Astrocyte (in vitro differentiated cells and primary cell): ENCODE measurements around the gene GGT5. TPM values are rescaled to one million over a fixed set of nuclear protein-coding genes. Genes with fewer than 3 reads are reported as not detected.
"Not testable (repeated sequence)": the region's sequence is repeated elsewhere in the genome, so short reads cannot be mapped to it uniquely, and the experiment has no call there.

Experiments used
- DNase-seq: peaks from one replicate; pipeline ENCODE4 v3.0.0-alpha.2; 2010; ENCODE audit warnings: low read depth
- FAIRE-seq: peaks from 2 replicates; lab custom pipeline; 2011; peaks lifted over from hg19 to GRCh38; lab: Jason Lieb, UNC
- H2AFZ ChIP-seq: 2 replicates; pipeline ENCODE4 v1.6.0; 2012; ENCODE audit warnings: low read depth, low read length, inconsistent platforms
- H3K27ac ChIP-seq: 2 replicates; pipeline ENCODE4 v1.5.1; 2011; ENCODE audit warnings: low read depth, low read length, inconsistent platforms
- H3K27me3 ChIP-seq: 2 replicates; pipeline ENCODE4 v1.6.0; 2011; ENCODE audit warnings: low read length, inconsistent platforms; ENCODE audit not compliant: insufficient read depth
- H3K36me3 ChIP-seq: 2 replicates; pipeline ENCODE4 v1.5.1; 2011; ENCODE audit warnings: low read length, inconsistent platforms; ENCODE audit not compliant: insufficient read depth
- H3K4me1 ChIP-seq: 2 replicates; pipeline ENCODE4 v1.5.1; 2011; ENCODE audit warnings: low read length, inconsistent platforms; ENCODE audit not compliant: insufficient read depth
- H3K4me2 ChIP-seq: 2 replicates; pipeline ENCODE4 v1.6.0; 2012; ENCODE audit warnings: low read length, inconsistent platforms
- H3K4me3 ChIP-seq: 2 replicates; pipeline ENCODE4 v1.5.1; 2011; ENCODE audit warnings: low read depth, mild to moderate bottlenecking, low read length, inconsistent platforms; ENCODE audit not compliant: insufficient read depth
- H3K79me2 ChIP-seq: 2 replicates; pipeline ENCODE4 v1.6.0; 2012; ENCODE audit warnings: mild to moderate bottlenecking, low read length, inconsistent platforms; ENCODE audit not compliant: insufficient read depth
- H3K9ac ChIP-seq: 2 replicates; pipeline ENCODE4 v1.6.0; 2012; ENCODE audit warnings: mild to moderate bottlenecking, low read length, inconsistent platforms
- H3K9me3 ChIP-seq: 2 replicates; pipeline ENCODE4 v1.5.1; 2012; ENCODE audit warnings: low read depth, mild to moderate bottlenecking, low read length, inconsistent platforms; ENCODE audit not compliant: insufficient read depth
- H4K20me1 ChIP-seq: 2 replicates; pipeline ENCODE4 v1.6.0; 2012; ENCODE audit warnings: low read length, inconsistent platforms; ENCODE audit not compliant: insufficient read depth
- H3K27ac Mint-ChIP-seq: one replicate; pipeline ENCODE4 v1.8.0; 2021; ENCODE audit warnings: mild to moderate bottlenecking, mixed read lengths; ENCODE audit not compliant: unreplicated experiment
- H3K27me3 Mint-ChIP-seq: one replicate; pipeline ENCODE4 v1.8.0; 2021; ENCODE audit warnings: low read depth, mixed read lengths; ENCODE audit not compliant: unreplicated experiment
- H3K36me3 Mint-ChIP-seq: one replicate; pipeline ENCODE4 v1.8.0; 2021; ENCODE audit warnings: low read depth, mixed read lengths; ENCODE audit not compliant: unreplicated experiment
- H3K4me1 Mint-ChIP-seq: one replicate; pipeline ENCODE4 v1.8.0; 2021; ENCODE audit warnings: low read depth, mixed read lengths; ENCODE audit not compliant: unreplicated experiment
- H3K4me3 Mint-ChIP-seq: one replicate; pipeline ENCODE4 v1.8.0; 2021; ENCODE audit warnings: mild to moderate bottlenecking, moderate library complexity, mixed read lengths; ENCODE audit not compliant: unreplicated experiment
- H3K9me3 Mint-ChIP-seq: one replicate; pipeline ENCODE4 v1.8.0; 2021; ENCODE audit warnings: mild to moderate bottlenecking, mixed read lengths; ENCODE audit not compliant: unreplicated experiment
- EZH2 ChIP-seq: IDR thresholded peaks from 2 replicates; pipeline ENCODE4 v1.6.1; 2012; ENCODE audit warnings: mild to moderate bottlenecking, low read length, inconsistent platforms; ENCODE audit not compliant: insufficient read depth
- total RNA-seq: library from RNA; stranded (reverse); gene quantifications from 2 replicates; pipeline ENCODE4 v1.2.1, GENCODE V29; 2021
- TF ChIP-seq, protein P1 (sequence below): IDR thresholded peaks from 2 replicates; pipeline ENCODE4 v1.5.1; 2011; ENCODE audit warnings: low read depth, mild to moderate bottlenecking, inconsistent platforms, low read length, moderate library complexity; ENCODE audit not compliant: insufficient read depth

Gene GGT5
- total RNA-seq, 1 donor from 2014 or later: 0.64 TPM

DNA sequence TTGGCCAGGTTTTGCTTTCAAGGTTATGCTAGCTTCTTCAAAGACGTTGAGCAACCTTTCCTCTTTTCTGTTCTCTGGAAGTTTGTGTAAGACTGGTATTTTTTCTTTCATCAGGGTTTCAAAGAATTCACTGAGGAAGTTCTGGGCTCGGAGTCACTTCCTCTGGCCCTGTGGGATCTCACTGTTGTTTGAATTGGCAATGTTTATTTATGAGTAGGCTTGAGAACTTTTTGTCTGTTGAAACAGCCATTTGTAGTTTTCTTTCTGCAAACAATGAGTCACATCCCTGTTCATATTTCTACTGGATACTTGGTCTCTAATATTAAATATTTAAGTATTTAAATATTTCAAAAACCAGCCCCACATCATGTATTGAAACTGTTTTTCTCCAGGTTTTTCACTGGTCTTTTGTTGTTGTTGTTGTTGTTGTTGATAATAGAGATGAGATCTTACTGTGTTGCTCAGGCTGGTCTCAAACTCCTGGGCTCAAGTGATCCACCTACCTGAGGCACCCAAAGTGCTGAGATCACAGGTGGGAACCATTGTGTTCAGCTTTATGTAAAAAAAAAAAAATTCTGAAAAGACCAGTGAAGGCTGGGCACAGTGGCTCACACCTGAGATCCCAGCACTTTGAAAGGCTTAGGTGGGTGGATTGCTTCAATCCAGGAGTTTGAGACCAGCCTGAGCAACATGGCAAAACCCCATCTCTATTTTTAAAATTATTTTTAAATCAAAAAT, 36.7 kb downstream of the GGT5 start:
- TF ChIP-seq EZH2: no peak
- H3K9me3 Mint-ChIP-seq: peaks cover 2% of the 10 kb centered on the region
- peak overlapping the region; percentile 88 for H3K27ac ChIP-seq
- peak overlapping the region; percentile 66 for H3K9ac ChIP-seq
- no peaks in the 10 kb centered on the region for H3K79me2 ChIP-seq
- H3K36me3 ChIP-seq: no peaks in the 10 kb centered on the region
- H3K36me3 Mint-ChIP-seq: no peaks in the 10 kb centered on the region
- peaks cover 28% of the 10 kb centered on the region for H3K4me1 ChIP-seq
- peak overlapping the region; percentile 90 for H3K27ac Mint-ChIP-seq
- H3K4me3 Mint-ChIP-seq: no peak overlapping the region
- no peaks in the 10 kb centered on the region for H3K27me3 ChIP-seq
- H3K4me3 ChIP-seq: no peak overlapping the region
- peaks cover 27% of the 10 kb centered on the region for H3K4me1 Mint-ChIP-seq
- peak overlapping the region; percentile 77 for H3K4me2 ChIP-seq
- DNase-seq (peak; percentile 99), FAIRE-seq (peak; percentile 47)
- H4K20me1 ChIP-seq: no peaks in the 10 kb centered on the region
- no peak overlapping the region for H2AFZ ChIP-seq
- no peaks in the 10 kb centered on the region for H3K27me3 Mint-ChIP-seq
- H3K9me3 ChIP-seq: no peaks in the 10 kb centered on the region

DNA sequence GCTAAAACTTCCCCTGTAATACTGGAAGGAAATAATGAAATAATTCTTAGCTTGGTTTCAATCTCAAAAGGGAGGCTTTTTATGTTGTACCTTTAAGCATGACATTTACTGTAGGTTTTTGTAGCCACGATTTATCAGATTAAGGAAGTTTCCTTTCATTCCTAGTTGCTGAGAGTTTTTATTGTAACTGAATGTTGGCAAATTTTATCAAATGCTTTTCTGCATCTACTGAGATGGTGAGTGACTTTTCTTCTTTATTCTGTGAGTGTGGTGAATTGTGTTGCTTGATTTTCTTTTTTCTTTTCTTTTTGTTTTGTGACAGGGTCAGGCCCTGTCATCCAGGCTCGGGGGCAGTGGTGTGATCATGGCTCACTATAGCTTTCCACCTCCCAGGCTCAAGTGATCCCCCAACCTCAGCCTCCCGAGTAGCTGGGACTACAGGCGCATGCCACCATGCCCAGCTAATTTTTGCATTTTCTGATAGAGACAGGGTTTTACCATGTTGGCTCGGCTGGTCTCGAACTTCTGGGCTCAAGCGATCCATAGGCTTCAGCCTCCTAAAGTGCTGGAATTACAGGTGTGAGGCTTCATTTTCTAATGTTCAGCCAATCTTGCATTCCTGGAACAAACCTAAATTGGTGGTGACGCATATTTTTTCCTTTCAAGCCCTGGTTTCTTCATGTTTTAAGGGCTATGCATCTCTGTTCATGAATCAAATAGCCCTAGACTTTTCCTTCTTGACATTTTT, 37.4 kb downstream of the GGT5 start:
- H3K36me3 ChIP-seq: no peaks in the 10 kb centered on the region
- peaks cover 28% of the 10 kb centered on the region for H3K4me1 ChIP-seq
- Mint-ChIP-seq H3K27ac (peak overlapping the region; percentile 90), H3K4me1 (peaks cover 27% of the 10 kb centered on the region), H3K9me3 (peaks cover 2% of the 10 kb centered on the region), H3K27me3 (no peaks in the 10 kb centered on the region), H3K36me3 (no peaks in the 10 kb centered on the region), H3K4me3 (no peak overlapping the region)
- no peaks in the 10 kb centered on the region for H3K79me2 ChIP-seq
- FAIRE-seq (no peak), DNase-seq (peak; percentile 25)
- no peaks in the 10 kb centered on the region for H3K9me3 ChIP-seq
- TF ChIP-seq, protein P1, sequence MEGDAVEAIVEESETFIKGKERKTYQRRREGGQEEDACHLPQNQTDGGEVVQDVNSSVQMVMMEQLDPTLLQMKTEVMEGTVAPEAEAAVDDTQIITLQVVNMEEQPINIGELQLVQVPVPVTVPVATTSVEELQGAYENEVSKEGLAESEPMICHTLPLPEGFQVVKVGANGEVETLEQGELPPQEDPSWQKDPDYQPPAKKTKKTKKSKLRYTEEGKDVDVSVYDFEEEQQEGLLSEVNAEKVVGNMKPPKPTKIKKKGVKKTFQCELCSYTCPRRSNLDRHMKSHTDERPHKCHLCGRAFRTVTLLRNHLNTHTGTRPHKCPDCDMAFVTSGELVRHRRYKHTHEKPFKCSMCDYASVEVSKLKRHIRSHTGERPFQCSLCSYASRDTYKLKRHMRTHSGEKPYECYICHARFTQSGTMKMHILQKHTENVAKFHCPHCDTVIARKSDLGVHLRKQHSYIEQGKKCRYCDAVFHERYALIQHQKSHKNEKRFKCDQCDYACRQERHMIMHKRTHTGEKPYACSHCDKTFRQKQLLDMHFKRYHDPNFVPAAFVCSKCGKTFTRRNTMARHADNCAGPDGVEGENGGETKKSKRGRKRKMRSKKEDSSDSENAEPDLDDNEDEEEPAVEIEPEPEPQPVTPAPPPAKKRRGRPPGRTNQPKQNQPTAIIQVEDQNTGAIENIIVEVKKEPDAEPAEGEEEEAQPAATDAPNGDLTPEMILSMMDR: no peak
- peak overlapping the region; percentile 77 for H3K4me2 ChIP-seq
- peak overlapping the region; percentile 88 for H3K27ac ChIP-seq
- no peak overlapping the region for H3K4me3 ChIP-seq
- no peak overlapping the region for H2AFZ ChIP-seq
- H4K20me1 ChIP-seq: no peaks in the 10 kb centered on the region
- no peaks in the 10 kb centered on the region for H3K27me3 ChIP-seq
- peak overlapping the region; percentile 66 for H3K9ac ChIP-seq

DNA sequence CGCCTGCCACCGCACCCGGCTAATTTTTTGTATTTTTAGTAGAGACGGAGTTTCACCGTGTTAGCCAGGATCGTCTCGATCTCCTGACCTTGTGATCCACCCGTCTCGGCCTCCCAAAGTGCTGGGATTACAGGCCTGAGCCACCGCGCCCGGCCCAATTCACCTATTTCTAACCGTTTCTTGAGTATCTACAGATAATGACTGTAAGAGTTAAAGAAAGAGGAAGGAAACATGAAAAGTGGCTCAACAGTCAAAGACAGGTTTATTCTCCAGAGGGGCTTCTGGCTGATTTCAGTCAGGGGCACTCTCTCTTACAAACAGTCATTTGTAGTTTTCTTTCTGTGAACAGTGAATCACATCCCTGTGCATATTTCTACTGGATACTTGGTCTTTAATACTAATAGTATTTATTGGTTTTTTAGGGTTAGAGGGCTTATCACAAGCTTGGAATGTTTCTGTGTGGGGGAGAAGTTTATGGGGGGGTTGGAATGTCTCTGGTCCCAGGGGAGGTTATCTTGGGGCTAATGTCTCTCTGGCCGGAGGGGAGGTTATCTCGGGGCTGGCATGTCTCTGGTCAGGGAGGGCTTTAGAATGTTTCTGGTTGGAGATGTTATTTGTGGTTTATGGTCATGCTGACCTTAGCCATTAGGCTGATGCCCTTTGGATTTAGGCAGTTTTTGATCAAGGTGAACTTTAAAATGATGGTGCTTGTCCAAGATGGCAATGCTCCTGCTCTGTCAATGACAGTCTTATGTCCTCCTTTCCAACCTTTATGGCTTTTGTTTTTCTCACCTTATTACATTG, 38.2 kb downstream of the GGT5 start:
- H3K4me1 ChIP-seq: peaks cover 33% of the 10 kb centered on the region
- H3K36me3 Mint-ChIP-seq, H3K79me2 ChIP-seq, H3K9me3 ChIP-seq, H3K9me3 Mint-ChIP-seq, H2AFZ ChIP-seq, H3K27me3 Mint-ChIP-seq, FAIRE-seq, H3K4me3 Mint-ChIP-seq, H3K36me3 ChIP-seq, H3K4me3 ChIP-seq, H3K27me3 ChIP-seq, H4K20me1 ChIP-seq: not testable (repeated sequence)
- Mint-ChIP-seq H3K4me1 (peaks cover 32% of the 10 kb centered on the region), H3K27ac (peak overlapping the region; percentile 53)
- DNase-seq: peak; percentile 16
- H3K9ac ChIP-seq: peak overlapping the region; percentile 66
- peak overlapping the region; percentile 88 for H3K27ac ChIP-seq
- peak overlapping the region; percentile 77 for H3K4me2 ChIP-seq
